Testis (tissue), 2 donors: ENCODE data around the gene DENND1A.

Experiments used
- POLR2A ChIP-seq: fragments of 450-650 bp; IDR thresholded peaks from one replicate; pipeline ENCODE4 v1.6.1; 2017; ENCODE audit warnings: antibody characterized with exemption, mild to moderate bottlenecking, moderate library complexity
- TF ChIP-seq, protein P1 (sequence below), 3 experiments: fragments of 450-650 bp in 2 of 3; fragments of 200-600 bp in 1 of 3; sonication (generic) in 1 of 3; IDR thresholded peaks; one replicate each; pipeline ENCODE4 v1.5.1; 2016 to 2019; ENCODE audit warnings: antibody characterized with exemption in 3 of 3, mild to moderate bottlenecking in 2 of 3, moderate library complexity in 1 of 3

DNA sequence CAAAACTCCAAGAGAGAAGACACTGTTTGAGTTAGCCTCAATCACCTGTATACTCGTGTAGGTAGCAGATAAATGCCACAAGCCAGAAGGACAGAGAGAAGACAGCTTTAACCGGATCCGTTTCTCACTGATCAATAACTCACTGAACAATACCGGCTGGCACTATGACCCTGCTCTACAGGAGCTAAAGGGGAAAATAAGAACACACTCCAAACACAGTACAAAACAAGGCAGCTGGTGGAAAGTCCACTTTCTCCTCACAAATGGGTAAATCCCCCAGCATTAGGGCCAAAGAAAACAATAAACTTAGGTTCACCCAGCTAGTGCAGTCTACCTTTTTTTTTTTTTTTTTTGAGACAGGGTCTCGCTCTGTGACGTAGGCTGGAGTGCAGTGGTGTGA, 404.5 kb downstream of the DENND1A start:
- TF ChIP-seq, protein P1, sequence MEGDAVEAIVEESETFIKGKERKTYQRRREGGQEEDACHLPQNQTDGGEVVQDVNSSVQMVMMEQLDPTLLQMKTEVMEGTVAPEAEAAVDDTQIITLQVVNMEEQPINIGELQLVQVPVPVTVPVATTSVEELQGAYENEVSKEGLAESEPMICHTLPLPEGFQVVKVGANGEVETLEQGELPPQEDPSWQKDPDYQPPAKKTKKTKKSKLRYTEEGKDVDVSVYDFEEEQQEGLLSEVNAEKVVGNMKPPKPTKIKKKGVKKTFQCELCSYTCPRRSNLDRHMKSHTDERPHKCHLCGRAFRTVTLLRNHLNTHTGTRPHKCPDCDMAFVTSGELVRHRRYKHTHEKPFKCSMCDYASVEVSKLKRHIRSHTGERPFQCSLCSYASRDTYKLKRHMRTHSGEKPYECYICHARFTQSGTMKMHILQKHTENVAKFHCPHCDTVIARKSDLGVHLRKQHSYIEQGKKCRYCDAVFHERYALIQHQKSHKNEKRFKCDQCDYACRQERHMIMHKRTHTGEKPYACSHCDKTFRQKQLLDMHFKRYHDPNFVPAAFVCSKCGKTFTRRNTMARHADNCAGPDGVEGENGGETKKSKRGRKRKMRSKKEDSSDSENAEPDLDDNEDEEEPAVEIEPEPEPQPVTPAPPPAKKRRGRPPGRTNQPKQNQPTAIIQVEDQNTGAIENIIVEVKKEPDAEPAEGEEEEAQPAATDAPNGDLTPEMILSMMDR (IDR thresholded peaks at IDR 0.05), result no peak
- no peak for TF ChIP-seq POLR2A
